ENCODE data around the gene ACOT7.

ACOT7 gene

DNA sequence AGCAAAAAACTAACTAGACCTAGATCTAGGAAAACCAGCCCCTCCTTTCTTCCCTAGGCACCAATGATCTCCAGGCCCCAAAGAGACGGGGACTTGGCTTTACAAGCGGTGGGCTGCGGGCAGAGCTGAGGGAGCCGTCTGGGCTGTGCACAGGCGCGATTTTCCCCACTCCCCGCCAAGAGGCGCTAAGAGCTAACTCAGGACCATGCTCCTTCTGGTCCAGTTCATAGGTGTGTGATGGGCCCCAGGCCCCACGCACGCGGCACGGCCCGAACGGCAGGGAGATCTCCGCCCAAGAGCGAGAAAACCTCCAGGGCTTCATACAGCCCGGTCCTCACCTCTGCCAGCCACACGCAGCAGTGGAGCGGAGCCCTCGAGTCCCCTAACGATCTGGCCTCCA is 125.2 kb downstream of the ACOT7 start:
- no peak for DNase-seq (ENCODE audit: low spot score)

DNA sequence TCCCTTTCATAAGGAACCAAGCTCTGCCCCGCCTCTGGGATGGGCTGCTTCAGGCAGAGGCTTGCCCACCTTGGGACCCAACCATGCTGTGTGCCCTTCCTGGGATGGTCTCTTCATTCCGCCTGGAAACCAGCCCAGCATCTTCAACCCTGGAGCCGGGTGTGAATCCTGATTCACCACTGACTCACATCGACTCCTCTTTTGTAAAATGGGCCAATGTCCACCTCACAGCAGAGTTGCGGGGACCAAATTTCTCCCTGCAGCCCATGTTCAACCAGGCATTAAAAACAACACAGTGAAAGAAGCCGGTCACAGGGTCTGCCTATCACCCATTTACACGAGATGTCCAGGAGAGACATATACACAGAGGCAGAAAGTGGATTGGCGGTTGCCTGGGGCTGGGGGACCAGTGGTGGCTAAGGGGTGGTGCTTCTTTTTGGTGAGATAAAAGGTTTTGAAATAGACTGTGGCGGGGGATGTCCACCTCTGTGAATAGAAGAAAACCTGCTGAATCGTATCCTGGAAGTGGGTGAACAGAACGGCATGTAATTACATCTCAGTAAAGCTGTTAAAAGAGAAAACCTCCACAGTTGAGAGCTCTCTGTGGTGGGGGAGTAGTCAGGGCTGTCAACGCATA is 125.8 kb downstream of the ACOT7 start:
- DNase-seq (ENCODE audit: low spot score) = no peak

DNA sequence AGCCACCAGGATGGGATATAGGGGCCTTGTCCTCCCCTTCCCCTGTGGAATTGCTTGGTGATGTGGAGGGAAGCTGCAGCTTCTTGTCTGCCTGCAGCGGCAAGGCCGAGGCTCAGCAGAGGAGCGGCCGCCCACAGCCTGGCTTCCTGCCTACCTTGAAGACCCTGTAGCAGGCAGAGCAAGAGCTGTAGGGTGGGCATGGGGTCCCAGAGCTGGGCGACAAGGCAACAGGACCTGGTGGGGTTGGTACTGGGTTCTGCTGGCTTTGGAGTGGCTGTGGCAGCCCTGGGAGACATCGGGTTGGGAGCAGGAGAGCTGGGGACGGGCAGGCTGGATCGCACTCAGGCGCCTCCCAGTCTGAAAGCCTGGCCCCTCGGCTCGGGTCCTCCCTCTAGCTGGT is 126.9 kb downstream of the ACOT7 start:
- DNase-seq (ENCODE audit: low spot score) = no peak

DNA sequence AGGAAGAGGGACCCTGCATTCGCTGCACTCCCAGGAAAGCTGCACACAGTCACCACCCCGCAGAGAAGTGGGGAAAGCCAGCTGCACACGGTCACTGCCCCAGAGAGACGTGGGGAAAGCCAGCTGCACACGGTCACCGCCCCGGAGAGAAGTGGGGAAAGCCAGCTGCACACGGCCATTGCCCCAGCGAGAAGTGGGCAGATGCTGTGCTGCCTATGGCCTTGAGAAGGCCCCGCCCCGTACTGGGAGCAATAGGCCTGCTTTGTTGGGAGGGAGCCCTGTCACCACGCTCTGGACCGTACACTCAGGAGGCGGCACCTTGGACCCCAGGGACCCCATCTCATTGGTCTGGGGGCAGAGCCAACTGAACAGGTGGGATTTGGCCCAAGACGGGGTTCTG is 128.4 kb downstream of the ACOT7 start:
- no peak for DNase-seq (ENCODE audit: low spot score)

DNA sequence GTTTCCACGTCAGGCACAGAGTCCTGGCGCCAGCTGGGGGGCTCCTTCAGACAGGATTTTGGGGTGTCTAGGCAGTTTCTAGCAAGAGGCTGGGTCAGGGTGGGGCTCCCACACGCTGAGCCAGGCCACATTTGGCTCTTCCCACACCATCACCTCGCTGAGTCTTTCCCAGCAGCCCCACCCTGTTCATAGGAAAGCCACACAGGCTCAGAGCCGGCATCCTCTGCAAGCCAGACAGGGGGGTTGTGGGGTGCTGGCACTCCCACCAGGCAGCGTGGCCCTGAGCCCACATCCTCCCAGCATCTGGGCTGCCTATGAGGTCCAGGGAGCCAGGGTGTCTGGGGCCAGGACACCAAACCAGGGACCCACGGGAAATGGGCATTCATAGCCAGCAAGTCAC is 129.9 kb downstream of the ACOT7 start:
- DNase-seq (ENCODE audit: low spot score) = no peak

DNA sequence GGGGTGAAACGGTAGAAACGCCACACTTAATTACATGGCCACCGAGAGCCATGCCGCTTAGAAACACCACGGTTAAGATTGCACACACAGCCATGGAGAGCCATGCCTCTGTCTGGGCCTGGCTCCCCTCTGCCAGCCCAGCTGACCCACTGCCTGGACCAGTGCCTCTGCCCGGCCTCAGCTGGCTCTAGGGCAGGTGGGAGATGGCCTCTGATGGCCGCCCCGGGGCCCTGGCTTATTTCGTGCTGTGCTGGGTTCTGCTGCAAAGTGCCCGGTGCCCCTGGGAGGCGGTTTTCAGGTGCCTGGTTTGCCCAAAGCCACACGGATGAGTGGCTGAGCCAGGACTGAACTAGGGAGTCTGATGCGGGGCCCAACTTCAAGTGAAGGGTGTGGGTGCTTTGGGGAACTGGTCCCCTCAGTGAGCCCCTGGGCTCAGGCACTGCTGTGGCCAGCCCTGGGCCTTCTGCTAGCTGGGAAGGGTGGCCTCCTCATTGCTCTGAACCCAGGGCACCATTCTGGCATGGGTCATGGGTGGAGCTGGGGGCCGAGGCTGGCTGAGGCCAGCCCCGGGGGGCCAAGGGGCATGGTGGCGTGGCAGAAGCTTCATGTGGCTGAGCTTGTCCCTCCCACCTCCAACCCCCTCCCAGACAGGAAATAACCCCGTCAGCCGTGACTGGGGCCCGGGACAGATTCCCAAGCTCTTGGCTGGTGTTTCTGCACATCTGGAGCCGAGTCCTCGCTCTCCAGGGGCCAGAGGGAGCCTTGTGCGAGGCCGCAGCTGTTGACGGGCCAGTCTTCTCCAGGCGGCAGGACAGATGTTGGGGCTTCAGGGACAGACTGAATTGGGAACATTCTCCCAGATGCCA is 130.8 kb downstream of the ACOT7 start:
- no peak for DNase-seq (ENCODE audit: low spot score)

DNA sequence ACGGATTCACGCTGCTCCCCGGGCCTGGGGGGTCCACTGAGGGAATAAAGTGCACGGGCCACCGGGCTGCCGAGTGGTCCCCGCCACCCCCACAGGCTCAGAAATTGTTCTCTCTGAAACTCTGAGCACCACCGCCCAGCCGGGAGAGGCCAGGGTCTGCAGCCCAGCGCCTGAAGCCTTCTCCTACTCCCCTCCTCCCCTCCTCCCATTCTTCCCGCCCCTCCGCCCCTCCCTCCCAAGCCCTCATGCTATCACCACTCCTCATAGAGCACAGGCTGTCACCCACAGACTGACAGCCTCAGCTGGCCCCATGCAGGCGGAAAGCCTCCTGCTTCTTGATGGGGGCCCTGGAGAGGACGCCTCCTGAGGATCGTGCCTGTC is 132.0 kb downstream of the ACOT7 start:
- DNase-seq (ENCODE audit: low spot score) = no peak

DNA sequence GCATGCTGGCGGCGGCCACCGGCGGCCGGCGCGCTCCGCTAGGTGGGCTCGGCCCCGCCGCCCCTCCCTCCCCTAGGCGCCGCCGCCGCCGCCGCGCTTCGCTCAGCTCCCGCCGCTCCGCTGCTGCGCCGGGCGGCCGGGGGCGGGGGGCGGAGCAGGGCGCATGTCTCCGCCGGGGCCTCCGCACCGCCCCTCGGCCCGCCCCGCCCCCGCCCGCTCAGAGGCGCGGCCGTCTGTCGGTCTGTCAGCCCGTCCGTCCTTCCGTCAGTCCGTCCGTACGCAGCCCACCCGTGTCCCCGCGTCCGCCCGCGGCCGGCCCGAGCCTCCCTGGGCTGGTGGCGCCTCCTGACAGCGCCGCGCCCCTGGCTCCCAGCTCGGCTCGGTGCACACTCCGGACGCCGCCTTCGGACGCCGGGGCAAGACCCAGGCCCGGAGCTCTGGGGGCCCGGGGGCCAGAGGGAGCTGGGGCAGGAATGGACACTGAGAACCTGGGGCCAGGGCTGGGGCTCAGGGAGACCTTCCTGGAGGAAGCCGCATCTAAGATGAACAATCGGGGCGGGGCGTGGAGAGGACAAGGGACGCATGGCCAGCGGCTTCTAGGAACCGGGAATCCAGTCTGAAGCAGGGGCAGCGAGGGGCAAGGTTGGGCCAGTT is 132.5 kb downstream of the ACOT7 start, which contains the start of gene GPR153:
Gene GPR153 (minus strand): TSS at position 138 of the 654 bp plus-strand sequence. CDS start 6,193 bp downstream, outside the sequence.
- DNase-seq (ENCODE audit: low spot score) = no peak

DNA sequence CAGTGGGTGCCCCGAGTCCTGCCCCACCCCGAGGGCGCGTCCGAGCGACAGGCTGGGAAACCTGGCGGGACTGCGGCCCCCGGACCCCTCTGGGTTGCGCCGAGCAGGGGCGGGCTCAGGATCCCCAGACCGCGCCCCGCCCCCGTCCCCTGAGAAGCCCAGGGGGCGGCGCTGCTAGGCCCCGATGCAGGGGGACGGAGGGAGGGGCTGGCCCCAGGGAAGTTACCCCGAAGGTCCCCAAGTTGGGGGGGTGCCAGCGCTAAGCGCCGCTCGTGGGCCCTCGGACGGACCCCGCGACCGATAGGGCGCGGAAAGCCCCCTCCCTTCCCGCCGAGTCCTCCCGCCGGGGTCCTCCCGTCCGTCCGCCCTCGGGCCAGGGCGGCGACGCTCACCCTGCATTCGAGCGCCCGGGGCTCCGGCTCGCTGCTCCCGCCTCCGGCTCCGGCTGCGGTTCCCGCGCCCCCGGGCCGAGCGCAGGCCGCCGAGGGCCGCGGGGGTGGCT is 133.1 kb downstream of the ACOT7 start:
- DNase-seq (ENCODE audit: low spot score) = no peak

DNA sequence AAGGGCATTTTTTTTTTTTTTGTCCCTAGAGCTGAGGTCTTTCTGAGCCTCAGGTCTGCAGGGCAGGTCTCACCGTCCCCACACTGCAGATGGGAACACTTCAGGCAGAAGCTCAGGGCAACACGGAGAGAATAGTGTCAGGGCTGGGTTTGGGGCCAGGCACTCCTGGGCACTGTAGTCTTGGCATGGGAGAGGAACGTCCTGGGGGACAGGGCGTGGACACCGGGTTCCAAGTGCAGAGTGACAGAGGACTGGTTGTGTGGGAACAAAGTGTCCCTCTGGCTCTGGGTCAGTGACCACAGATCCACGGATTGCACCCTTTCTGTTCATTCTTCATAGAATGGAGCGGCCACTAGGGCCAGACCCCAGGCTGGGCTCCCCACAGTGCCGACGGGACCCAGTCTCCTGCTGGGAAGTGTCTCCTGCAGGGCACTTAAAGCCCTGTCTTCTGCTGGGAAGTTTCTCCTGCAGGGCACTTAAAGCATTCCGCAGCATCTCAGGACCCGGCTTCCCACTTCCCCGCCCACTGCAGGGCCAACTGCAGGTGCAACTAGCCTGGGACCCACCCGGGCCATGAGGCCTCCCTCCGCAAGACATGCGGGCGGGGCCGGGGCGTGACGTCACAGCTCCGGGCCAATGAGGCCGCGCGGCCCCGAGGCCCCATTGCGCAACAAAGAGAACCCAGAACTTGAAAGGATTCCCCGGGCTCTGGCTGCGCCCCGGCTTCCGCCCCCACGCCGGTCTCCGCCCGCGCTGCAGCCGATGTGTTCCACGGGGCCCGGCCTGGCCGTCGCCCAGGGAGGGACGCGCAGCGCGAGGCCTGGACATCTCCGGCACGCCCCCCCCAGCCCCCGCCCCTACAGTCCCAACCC is 133.8 kb downstream of the ACOT7 start:
- no peak for DNase-seq (ENCODE audit: low spot score)

DNA sequence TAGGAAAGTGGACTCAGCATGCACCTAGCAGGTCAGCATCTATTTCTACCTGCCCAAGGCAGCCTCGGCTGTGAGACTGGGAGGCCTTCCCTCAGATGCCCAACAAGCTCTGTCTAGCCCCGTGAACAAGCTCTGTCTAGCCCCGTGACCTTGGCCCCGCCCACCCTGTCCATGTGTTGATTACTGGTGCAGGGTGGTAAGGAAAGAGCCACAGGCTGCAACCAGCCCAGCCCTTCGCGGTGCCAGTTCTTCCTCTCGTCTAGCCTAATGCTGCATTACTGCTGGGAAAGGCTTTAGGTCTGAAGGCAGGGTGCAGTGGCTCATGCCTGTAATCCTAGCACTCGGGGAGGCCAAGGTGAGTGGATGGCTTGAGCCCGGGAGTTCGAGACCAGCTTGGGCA is 134.9 kb downstream of the ACOT7 start:
- DNase-seq (ENCODE audit: low spot score) = no peak

DNA sequence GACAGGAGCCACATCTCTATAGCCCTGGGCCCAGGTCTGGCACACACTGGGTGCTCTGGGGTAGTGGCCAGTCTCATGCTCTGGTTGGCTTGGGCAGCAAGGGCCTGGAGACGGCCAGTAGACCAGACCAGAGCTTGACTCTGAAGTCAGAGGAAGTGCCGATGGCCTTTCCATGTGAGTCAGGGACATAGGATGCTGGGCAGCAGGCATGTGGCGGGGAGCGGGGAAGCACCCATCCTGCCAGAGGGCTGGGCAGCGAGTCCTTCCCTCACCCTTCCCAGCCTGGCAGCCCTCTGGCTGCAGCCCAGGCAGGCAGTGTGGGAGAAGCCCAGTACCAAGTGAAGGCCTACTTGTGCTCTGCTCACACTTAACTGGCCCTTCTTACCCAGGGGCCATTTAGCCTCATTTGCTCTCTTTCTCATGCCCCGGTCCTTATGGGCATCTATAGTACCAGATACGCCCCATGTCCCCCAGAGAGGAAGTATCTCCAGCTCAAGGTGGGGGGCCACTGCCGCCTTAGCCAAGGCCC is 136.0 kb downstream of the ACOT7 start:
- no peak for DNase-seq (ENCODE audit: low spot score)

DNA sequence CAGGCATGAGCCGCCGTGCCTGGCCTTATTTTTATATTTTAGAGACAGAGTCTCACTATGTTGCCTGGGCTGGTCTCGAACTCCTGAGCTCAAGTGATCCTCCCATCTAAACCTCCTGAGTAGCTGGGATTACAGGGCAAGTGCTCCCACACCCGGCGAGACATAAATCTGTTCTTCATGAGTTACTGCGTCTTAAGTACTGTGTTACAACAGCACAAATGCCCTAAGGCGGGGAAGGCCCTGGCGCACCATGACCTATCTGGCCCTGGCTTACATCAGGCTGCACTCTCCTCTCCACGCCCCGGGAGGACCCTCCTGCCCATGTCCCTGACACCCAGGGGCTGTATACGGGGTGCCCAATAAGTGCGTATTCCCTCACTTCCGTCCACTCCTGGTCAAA is 136.9 kb downstream of the ACOT7 start:
- DNase-seq (ENCODE audit: low spot score) = no peak

DNA sequence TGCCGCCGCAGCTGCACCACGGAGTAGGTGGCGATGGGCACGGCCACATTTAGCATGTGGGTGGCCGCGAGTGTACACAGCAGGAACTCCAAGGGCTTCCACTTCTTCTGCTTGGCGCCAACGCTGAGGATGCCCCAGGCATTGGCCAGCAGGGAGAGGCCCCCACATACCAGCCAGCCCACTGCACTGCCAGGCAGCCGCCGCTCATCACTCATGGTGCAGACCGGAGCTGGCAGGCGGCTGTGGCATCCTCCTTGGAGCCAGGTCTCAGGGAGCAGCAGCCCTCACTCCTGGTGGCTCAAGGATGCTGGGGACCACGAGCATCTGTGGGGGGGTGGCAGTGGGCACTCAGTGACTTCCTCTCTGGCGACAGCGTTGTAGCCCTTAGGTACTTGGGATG is 138.9 kb downstream of the ACOT7 start:
- DNase-seq (ENCODE audit: low spot score) = no peak

DNA sequence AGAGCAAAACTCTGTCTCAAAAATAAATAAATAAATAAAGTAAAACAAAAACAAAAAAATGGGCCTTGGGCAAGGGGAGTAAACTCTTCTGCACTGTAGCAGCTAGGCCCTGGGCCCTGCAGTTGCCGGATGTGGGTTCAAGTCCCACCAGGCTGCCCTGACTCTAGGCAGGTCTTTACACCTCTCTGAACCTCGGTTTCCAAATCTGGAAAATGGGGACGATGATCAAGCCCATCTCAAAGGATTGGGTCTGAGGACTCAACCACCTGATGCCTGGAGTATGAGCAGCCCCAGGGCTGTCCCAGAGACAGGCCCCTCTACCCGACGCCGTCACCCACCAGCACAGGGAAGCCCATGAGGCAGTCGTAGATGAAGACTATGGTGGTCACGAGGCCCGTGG is 140.2 kb downstream of the ACOT7 start:
- DNase-seq (ENCODE audit: low spot score) = no peak

DNA sequence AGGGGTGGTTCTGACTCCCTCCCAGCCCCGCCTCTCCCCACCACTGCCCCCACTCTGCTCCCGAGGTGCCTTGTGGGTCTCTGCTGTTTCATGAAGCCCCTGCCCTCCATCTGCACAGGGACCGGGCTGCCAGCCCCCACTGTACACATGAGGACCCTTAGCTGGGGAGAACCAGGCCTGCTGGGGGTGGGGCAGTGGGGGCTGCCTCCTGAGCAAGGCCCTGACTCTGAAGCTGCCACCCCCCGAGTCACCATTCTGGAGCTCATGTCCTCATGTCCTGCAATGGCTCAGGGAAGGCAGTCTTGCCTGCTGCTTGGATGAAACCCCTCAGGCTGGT is 141.2 kb downstream of the ACOT7 start:
- DNase-seq (ENCODE audit: low spot score) = no peak

DNA sequence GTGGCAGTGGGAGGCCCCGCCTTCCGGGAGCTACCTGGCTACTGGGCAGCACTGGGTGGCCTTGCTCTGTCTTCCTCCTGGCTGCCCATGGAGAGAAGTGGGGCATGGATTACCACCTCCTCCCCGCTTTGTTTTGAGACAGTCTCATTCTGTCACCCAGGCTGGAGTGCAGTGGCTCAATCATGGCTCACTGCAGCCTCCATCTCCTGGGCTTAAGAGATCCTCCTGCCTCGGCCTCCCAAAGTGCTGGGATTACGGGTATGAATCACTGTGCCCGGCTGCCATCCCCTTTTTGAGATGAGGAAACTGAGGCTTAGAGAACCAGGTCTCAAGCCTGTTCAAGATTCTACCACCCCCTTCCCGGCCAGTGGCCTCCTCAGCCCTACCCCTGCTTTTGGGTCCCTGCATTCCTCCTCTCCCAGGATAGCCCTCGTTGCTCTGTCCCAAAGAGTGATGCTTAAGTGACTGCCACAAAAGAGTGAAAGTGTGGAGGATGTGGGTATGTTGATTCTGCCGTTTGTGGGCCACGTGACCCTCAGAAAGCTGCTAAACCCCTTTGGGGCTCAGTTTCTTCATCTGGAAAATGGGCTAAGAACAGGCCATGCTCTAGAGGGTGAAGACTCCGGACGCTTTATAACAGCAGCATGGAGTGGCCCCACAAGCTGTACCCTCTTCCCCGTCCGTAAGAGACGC is 141.7 kb downstream of the ACOT7 start:
- no peak for DNase-seq (ENCODE audit: low spot score)

DNA sequence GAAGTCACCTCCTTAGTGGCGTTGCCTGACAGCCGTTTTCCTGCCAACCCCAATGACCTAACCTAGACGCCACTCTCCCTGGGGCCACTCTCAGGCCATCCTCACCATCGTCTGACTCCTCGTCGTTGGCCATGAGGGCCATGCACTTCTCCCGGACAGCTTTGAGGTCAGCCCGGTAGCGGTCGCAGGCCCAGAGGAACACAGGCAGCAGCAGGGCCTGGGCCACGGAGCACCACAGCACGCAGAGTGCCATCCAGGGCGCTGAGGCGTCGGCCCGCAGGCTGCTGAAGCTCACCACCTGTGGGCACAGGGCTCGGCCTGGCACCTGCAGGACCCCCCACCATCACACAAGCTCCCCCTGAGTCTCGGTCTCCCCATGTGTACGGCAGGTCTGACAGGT is 142.3 kb downstream of the ACOT7 start:
- no peak for DNase-seq (ENCODE audit: low spot score)

DNA sequence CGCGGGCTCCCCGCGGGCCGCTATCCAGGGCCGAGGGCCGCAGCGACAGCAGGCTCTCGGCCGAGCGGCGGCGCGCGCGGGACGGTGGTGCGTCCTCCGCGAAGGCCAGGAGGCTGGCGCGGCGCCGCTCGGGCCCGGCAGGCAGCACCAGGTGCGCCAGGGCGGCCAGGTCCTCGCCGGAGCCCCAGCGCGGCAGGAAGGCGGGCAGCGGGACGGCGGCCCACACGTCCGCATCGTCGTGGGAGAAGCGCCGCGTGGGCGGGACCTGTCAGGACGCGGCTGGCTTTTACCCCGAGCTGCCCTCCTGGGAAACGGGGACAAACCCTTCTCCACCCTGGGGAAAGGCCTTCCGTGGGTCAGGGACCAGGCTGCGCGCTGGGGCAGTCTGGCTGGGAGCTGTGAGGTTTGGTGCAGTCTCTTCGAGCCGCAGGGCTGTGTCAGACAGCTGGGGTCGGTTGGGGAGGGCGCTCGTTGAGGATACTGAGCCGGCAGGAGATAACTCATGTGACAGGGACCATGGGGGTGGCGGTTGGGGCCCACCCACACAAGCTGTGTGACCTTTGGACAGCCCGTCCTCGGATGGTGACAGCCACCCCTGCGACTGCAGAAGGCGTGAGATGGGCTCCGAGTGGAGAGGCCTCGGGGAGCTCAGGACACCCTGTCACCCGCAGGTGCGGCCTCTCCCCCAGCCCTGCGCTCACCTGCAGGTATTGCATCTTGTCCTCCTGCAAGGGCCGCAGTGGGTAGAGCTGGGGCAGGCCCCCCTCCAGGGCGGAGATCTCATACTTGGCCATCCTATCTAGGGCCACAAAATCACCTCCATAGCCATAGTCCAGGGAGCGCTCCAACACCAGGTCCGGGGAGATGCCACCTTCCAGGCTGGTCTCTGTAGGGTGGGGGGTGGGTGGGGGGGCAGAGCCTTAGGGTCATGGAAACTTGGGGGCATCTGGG is 143.6 kb downstream of the ACOT7 start:
- no peak for DNase-seq (ENCODE audit: low spot score)

Measured in globus pallidus (tissue), 1 donor.